HEK293 (cell line): ENCODE data around the gene SLK.

Source experiments
- MZF1 ChIP-seq: fragments of 450-650 bp; formaldehyde crosslinking; IDR thresholded peaks from 2 replicates; pipeline ENCODE4 v1.5.1; 2017; ENCODE audit warnings: missing biosample characterization, missing genetic modification characterization, borderline replicate concordance
- SP3 ChIP-seq: fragments of 450-650 bp; formaldehyde crosslinking; IDR thresholded peaks from 2 replicates; pipeline ENCODE4 v1.5.1; 2016; ENCODE audit warnings: missing biosample characterization, missing genetic modification characterization
- YY1 ChIP-seq: fragments of 450-650 bp; formaldehyde crosslinking; IDR thresholded peaks from 2 replicates; pipeline ENCODE4 v1.5.1; 2018; ENCODE audit warnings: missing biosample characterization, missing genetic modification characterization
- ZNF274 ChIP-seq, 2 experiments: fragments of 200-500 bp in 1 of 2; fragments of 450-650 bp in 1 of 2; sonication (Bioruptor generic) in 1 of 2; formaldehyde crosslinking in 1 of 2; IDR thresholded peaks; 2 replicates each; pipeline versions ENCODE4 v1.5.1 to v1.6.1; 2014 to 2016; ENCODE audit warnings: borderline replicate concordance in 1 of 2, inconsistent platforms in 1 of 2, low read length in 1 of 2, missing biosample characterization in 1 of 2, missing genetic modification characterization in 1 of 2
- ZNF335 ChIP-seq: fragments of 450-650 bp; formaldehyde crosslinking; conservative IDR thresholded peaks from 2 replicates; pipeline ENCODE4 v1.5.1; 2016; ENCODE audit warnings: missing biosample characterization, missing genetic modification characterization
- ZNF585B ChIP-seq: fragments of 450-650 bp; formaldehyde crosslinking; IDR thresholded peaks from 2 replicates; pipeline ENCODE4 v1.5.1; 2016; ENCODE audit warnings: missing biosample characterization, missing genetic modification characterization
- ZNF707 ChIP-seq: fragments of 450-650 bp; formaldehyde crosslinking; IDR thresholded peaks from 2 replicates; pipeline ENCODE4 v1.5.1; 2016; ENCODE audit warnings: missing biosample characterization, missing genetic modification characterization
- TF ChIP-seq, protein P1 (sequence below): fragments of 450-650 bp; formaldehyde crosslinking; IDR thresholded peaks from 2 replicates; pipeline ENCODE4 v1.5.1; 2016; ENCODE audit warnings: missing biosample characterization, missing genetic modification characterization

- TF ChIP-seq ZNF335 (tag by site-specific recombination) (no peak), YY1 (tag by site-specific recombination) (no peak), SP3 (tag by site-specific recombination) (no peak), MZF1 (no peak), ZNF707 (no peak), ZNF274 (IDR thresholded peaks at IDR 0.05; ENCODE audit: low read length) (no peak), ZNF274 (tag by site-specific recombination; IDR thresholded peaks at IDR 0.05; ENCODE audit: borderline replicate concordance) (no peak), ZNF585B (tag by site-specific recombination) (no peak)
- TF ChIP-seq, protein P1, sequence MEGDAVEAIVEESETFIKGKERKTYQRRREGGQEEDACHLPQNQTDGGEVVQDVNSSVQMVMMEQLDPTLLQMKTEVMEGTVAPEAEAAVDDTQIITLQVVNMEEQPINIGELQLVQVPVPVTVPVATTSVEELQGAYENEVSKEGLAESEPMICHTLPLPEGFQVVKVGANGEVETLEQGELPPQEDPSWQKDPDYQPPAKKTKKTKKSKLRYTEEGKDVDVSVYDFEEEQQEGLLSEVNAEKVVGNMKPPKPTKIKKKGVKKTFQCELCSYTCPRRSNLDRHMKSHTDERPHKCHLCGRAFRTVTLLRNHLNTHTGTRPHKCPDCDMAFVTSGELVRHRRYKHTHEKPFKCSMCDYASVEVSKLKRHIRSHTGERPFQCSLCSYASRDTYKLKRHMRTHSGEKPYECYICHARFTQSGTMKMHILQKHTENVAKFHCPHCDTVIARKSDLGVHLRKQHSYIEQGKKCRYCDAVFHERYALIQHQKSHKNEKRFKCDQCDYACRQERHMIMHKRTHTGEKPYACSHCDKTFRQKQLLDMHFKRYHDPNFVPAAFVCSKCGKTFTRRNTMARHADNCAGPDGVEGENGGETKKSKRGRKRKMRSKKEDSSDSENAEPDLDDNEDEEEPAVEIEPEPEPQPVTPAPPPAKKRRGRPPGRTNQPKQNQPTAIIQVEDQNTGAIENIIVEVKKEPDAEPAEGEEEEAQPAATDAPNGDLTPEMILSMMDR (tag by site-specific recombination) = no peak
Measured at GRCh38 chr10:103933557-103934121, 33.3 kb upstream of the SLK start.
